ENCODE data around the gene PATE3. TPM values are rescaled to one million over a fixed set of nuclear protein-coding genes. Genes with fewer than 3 reads are reported as not detected.

Gene PATE3
- total and polyA plus RNA-seq, 2 donors (not counting 1 experiment from before 2014, with no cell fraction given), result not detected

DNA sequence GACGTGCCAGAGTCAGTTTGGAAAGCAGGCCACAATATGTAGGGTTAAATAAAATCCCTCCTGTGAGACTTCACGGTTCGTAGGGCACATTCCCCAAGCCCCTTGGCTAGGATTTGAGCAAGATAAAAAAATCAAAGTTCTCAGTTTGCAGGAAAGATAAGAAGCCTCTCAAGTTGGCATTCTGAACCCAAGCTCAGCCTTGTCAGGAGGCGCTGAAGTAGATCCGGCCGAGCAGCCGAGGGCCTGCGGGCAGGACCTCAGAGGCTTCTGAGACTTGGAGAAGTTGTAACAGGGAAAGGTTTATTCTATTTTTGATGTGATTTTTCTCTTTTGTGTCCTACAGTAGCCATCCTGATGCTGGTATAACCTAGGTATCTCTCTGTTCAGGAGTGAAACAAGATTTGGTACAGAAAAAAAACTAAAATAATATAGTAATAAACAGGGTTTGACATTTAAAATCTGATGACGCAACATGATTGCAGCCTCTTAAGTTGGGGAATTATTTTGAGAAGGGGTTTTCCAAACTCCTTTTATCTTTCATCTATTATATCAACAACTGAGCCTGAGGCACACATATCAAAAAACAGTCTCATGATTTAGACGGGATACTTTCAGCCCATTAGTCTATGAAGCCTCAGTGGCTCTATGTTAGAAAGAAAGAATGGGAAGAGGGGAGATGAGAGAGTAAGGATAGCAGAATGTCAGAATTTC, 19.4 kb upstream of the PATE3 start:
- no peak for DNase-seq (ENCODE audit: low read depth in 2 of 2)
- TF ChIP-seq, protein P1, sequence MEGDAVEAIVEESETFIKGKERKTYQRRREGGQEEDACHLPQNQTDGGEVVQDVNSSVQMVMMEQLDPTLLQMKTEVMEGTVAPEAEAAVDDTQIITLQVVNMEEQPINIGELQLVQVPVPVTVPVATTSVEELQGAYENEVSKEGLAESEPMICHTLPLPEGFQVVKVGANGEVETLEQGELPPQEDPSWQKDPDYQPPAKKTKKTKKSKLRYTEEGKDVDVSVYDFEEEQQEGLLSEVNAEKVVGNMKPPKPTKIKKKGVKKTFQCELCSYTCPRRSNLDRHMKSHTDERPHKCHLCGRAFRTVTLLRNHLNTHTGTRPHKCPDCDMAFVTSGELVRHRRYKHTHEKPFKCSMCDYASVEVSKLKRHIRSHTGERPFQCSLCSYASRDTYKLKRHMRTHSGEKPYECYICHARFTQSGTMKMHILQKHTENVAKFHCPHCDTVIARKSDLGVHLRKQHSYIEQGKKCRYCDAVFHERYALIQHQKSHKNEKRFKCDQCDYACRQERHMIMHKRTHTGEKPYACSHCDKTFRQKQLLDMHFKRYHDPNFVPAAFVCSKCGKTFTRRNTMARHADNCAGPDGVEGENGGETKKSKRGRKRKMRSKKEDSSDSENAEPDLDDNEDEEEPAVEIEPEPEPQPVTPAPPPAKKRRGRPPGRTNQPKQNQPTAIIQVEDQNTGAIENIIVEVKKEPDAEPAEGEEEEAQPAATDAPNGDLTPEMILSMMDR (conservative IDR thresholded peaks at IDR 0.05 in 1 of 2, IDR thresholded peaks at IDR 0.05 in 1 of 2; ENCODE audit: low read depth in 1 of 2, low read length in 2 of 2), result no peak
- TF ChIP-seq EZH2 (IDR thresholded peaks at IDR 0.05; ENCODE audit: low read length, missing control alignments), result no peak
- no peak overlapping the region for H3K9ac ChIP-seq (ENCODE audit: insufficient read depth, low read length)

DNA sequence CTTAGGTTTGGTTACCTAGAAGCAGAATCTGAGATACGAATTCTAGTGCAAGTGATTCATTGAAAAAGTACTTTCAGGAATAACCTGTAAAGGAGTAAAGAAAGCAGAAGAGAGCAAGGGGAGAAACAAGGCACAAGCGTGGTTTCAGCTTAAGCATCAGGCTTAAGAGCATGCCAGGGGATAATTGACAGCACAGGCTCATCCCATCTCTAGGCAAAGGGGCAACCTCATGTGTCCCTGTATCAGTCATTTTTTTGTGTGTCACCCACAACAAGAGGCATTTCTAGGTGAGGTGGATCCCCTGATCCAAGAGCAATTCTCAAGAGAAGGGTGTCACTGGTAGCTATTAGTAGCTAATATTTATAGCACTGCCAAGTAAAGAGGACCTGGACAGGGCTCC, 17.3 kb upstream of the PATE3 start:
- DNase-seq (ENCODE audit: low read depth in 2 of 2), result no peak
- H3K9ac ChIP-seq (ENCODE audit: insufficient read depth, low read length), result no peak overlapping the region
- no peaks in the 10 kb centered on the region for H3K9me3 ChIP-seq (ENCODE audit: control insufficient read depth, insufficient read depth, low read depth, low read length)
- no peaks in the 10 kb centered on the region for H3K36me3 ChIP-seq (ENCODE audit: control insufficient read depth, insufficient read depth, low read length)
- no peak overlapping the region for H3K4me2 ChIP-seq (ENCODE audit: extremely low read depth, insufficient read depth, low read length)
- no peaks in the 10 kb centered on the region for H3K27me3 ChIP-seq (ENCODE audit: control insufficient read depth, insufficient read depth, low read length)
- H3K4me1 ChIP-seq (ENCODE audit: control insufficient read depth, extremely low read depth, insufficient read depth, low read length), result no peaks in the 10 kb centered on the region
- H3K79me2 ChIP-seq (ENCODE audit: control insufficient read depth, insufficient read depth, low read length), result no peaks in the 10 kb centered on the region
- TF ChIP-seq EZH2 (IDR thresholded peaks at IDR 0.05; ENCODE audit: low read length, missing control alignments), result no peak
- TF ChIP-seq, protein P1 (conservative IDR thresholded peaks at IDR 0.05 in 1 of 2, IDR thresholded peaks at IDR 0.05 in 1 of 2; ENCODE audit: low read depth in 1 of 2, low read length in 2 of 2), result no peak
- no peak overlapping the region for H2AFZ ChIP-seq (ENCODE audit: low read length)
- H3K4me3 ChIP-seq (replicated peaks in 1 of 4; ENCODE audit: control extremely low read depth in 1 of 4, insufficient read depth in 1 of 4, low read depth in 3 of 4, low read length in 4 of 4), result no peak overlapping the region
- no peak overlapping the region for H3K27ac ChIP-seq (ENCODE audit: insufficient read depth, low read length)
- no peaks in the 10 kb centered on the region for H4K20me1 ChIP-seq (ENCODE audit: control insufficient read depth, extremely low read depth, insufficient read depth, low read length)

More for the DNA sequence above, 19.4 kb upstream of the PATE3 start:
- Histone ChIP-seq H3K4me1 (ENCODE audit: control insufficient read depth, extremely low read depth, insufficient read depth, low read length) (no peaks in the 10 kb centered on the region), H3K36me3 (ENCODE audit: control insufficient read depth, insufficient read depth, low read length) (no peaks in the 10 kb centered on the region), H4K20me1 (ENCODE audit: control insufficient read depth, extremely low read depth, insufficient read depth, low read length) (no peaks in the 10 kb centered on the region), H3K4me2 (ENCODE audit: extremely low read depth, insufficient read depth, low read length) (no peak overlapping the region), H2AFZ (ENCODE audit: low read length) (no peak overlapping the region), H3K79me2 (ENCODE audit: control insufficient read depth, insufficient read depth, low read length) (no peaks in the 10 kb centered on the region), H3K27me3 (ENCODE audit: control insufficient read depth, insufficient read depth, low read length) (no peaks in the 10 kb centered on the region), H3K4me3 (replicated peaks in 1 of 4; ENCODE audit: control extremely low read depth in 1 of 4, insufficient read depth in 1 of 4, low read depth in 3 of 4, low read length in 4 of 4) (no peak overlapping the region), H3K9me3 (ENCODE audit: control insufficient read depth, insufficient read depth, low read depth, low read length) (no peaks in the 10 kb centered on the region), H3K27ac (ENCODE audit: insufficient read depth, low read length) (no peak overlapping the region)

DNA sequence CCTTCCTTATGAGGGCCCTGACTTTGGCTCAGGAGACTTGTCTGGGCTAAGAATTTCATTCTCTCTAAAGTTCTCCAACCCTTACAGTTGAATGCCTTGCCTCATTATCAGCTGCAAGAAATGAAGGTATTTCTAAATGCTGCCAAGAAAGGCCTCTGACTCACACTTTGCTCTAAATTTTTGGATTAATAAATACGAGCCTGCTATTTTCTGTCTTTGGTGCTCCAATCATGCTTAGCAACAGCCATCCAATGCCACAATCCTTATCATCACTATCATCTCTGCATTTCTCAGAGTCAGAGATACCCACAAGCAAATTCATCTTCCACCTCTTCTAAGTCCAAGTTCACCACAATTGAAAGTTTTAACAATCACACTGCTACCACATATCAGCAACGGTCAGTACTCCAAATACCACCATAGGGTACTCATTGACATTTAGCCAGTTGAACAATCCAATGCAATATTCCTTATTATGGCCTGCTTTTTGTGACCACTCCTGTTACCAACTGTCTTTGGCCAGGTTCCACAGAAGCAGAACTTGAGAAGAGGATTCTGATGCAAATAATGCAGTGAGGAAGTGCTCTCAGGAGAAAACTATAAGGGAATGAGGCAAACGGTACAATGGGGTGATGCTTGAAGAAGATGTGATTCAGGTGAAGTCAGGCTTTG, 15.0 kb upstream of the PATE3 start:
- Histone ChIP-seq H4K20me1 (ENCODE audit: control insufficient read depth, extremely low read depth, insufficient read depth, low read length) (no peaks in the 10 kb centered on the region), H3K9me3 (ENCODE audit: control insufficient read depth, insufficient read depth, low read depth, low read length) (no peaks in the 10 kb centered on the region), H3K4me3 (replicated peaks in 1 of 4; ENCODE audit: control extremely low read depth in 1 of 4, insufficient read depth in 1 of 4, low read depth in 3 of 4, low read length in 4 of 4) (no peak overlapping the region), H3K4me2 (ENCODE audit: extremely low read depth, insufficient read depth, low read length) (no peak overlapping the region), H3K9ac (ENCODE audit: insufficient read depth, low read length) (no peak overlapping the region), H3K79me2 (ENCODE audit: control insufficient read depth, insufficient read depth, low read length) (no peaks in the 10 kb centered on the region), H3K36me3 (ENCODE audit: control insufficient read depth, insufficient read depth, low read length) (no peaks in the 10 kb centered on the region), H3K27ac (ENCODE audit: insufficient read depth, low read length) (no peak overlapping the region), H3K4me1 (ENCODE audit: control insufficient read depth, extremely low read depth, insufficient read depth, low read length) (no peaks in the 10 kb centered on the region), H3K27me3 (ENCODE audit: control insufficient read depth, insufficient read depth, low read length) (no peaks in the 10 kb centered on the region), H2AFZ (ENCODE audit: low read length) (no peak overlapping the region)
- TF ChIP-seq, protein P1 (conservative IDR thresholded peaks at IDR 0.05 in 1 of 2, IDR thresholded peaks at IDR 0.05 in 1 of 2; ENCODE audit: low read depth in 1 of 2, low read length in 2 of 2), result no peak
- DNase-seq (ENCODE audit: low read depth in 2 of 2), result peak; percentile 13 to 100

All from fibroblast of lung (primary cell).